ENCODE results near the gene EHBP1L1.
"Not testable (repeated sequence)": the region's sequence is repeated elsewhere in the genome, so short reads cannot be mapped to it uniquely, and the experiment has no call there.

Gene EHBP1L1

DNA sequence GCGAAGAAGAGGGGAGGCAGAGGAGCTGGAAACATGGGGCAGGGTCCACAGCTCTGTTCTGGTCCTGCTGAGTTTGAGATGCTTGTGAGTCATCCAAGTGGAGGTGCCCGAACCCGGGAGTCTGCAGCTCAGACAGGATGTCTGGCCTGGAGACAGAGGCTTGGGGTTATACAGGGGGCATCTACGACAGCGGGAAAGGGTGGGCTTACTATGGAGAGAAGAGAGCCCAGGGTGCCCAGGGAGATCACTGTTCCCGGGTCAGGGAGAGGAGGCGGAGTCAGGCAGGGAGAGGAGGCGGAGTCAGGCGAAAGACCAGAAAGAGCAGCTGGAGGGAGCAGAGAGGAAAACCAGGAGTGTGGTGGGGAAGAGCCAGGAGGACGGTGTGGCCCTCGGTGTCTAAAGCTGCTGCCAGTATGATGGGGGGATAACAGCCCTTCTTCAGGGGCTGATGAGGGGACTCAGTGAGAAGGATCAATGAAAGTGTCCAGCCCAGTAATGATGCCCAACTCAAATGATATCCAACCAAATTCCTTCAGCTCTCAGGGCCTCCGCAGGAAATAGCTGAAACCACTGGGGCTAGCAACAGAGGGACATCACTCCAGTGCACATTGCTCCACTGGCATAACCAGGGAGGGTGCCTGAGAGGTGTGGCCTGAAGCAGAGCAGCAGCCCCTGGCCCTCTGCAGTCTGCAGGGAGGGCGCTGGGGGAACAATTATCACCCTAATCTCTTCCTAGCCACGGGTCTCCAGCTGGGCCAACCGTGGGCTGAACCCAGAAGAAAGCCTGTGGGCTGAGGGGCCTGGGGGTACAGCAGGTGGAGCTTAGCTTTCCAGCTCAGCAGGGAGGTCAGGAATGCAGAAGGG lies 15.1 kb upstream of the EHBP1L1 start:
- peak; percentile 31 for DNase-seq

DNA sequence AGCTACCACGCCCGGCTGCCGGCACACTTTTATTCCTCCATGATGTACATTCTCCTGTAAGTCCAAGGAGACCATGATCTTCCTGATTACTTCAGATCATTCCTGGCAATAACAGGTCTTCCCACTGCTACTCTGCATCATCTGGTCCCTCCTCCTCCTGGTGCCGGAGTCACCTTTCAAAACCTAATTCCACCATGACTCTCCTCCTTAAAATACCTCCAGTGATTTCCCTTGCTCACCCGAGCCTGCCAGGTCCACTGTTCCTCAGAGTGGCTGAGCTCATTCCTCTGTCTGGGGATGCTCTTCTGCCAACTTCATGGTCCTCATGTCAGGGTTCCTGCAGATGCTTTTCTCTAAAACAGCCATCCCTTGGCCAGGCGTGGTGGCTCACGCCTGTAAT lies 13.8 kb upstream of the EHBP1L1 start:
- DNase-seq: no peak

DNA sequence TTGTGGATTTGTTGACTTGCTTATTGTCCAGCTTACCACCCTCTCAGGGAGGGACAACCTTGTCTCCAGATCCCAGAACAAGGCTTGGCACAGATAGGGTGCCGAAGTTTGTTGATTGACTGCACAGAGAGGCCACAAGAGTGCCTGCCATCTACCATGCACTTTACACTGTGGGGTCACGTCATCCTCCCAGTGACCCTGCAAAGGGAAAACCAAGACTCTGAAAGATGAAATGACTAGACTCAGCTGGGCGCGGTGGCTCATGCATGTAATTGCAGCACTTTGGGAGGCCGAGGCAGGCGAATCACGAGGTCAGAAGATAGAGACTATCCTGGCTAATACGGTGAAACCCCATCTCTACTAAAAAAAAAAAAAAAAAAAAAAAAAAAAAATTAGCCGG lies 13.1 kb upstream of the EHBP1L1 start:
- DNase-seq: no peak

DNA sequence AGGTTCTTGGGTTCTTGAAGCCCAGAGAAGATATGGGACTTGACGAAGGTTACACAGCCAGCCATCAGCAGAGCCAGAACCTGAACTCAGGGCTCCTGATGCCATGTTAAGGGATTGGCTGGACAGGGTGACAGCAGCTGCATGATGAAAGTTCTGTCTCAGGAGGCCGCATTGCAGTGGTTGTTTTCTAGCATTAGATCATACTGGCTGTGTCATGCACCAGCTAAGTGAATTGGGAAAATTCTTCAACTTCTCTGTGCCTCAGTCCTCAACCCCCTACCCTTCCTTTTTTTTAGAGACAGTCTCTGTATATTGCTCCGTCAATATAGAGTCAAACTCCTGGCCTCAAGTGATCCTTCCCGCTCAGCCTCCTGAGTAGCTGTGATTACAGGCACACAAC lies 12.3 kb upstream of the EHBP1L1 start:
- DNase-seq: no peak

DNA sequence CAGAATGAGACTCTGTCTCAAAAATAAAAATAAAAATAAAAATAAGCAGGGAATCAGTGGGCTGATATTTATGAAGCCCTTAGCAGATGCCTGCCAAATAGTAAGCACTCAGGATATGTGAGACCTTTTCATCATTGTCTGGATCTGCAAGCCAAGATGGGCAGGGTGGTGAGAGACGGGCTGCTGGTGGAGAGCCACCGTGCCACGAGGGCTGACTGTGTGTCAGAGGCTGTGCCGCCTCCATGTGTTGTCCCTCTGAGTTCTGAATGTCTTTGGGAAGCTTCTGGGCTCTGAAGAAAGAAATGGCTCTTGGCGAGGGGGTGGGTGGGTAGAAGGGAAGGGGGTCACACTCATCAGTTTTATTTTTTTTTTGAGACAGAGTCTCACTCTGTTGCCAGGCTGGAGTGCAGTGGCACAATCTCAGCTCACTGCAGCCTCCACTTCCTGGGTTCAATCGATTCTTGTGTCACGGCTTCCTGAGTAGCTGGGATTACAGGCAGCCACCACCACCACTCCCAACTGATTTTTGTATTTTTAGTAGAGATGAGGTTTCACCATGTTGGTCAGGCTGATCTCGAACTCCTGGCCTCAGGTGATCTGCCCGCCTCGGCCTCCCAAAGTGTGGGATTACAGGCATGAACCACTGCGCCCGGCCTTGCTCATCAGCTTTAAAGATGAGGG lies 10.8 kb upstream of the EHBP1L1 start:
- not testable (repeated sequence) for DNase-seq

DNA sequence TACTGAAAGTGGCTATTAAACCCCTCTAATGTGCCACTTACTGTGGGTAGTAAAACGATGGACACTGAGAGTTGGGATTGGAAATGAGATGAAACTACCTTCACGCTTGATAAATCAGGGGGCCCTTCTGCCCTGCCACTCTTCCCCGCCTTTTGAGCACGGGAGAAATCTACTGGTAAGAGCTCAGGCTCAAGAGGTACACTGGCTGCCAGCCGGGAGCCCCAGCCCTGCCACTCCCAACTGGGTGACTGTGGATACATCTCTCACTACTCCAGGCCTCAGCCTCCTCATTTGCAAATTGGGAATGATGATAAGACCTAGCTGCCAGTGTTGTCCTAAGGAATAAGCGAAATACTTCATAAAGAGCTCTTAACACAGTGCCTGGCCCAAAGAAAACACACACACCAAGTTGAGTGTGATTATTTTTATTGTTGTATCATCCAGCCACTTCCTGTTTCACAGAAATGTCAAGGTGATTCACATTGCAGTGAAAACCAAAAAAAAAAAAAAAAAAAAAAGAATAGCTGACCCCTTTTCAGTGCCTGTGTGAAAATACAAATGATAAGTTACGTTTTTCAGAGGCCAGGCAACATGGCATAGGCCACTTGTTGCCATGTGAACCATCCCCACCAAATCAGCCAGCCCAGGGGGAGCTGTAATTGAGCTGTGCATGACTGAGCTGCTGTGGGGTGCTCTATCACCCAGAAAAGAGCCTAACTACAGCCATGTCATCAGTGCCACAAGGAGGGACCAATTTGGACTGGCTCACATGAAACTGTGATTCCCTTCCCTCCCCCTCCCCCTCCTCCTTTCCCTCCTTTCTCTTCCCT lies 10.0 kb upstream of the EHBP1L1 start:
- no peak for DNase-seq

DNA sequence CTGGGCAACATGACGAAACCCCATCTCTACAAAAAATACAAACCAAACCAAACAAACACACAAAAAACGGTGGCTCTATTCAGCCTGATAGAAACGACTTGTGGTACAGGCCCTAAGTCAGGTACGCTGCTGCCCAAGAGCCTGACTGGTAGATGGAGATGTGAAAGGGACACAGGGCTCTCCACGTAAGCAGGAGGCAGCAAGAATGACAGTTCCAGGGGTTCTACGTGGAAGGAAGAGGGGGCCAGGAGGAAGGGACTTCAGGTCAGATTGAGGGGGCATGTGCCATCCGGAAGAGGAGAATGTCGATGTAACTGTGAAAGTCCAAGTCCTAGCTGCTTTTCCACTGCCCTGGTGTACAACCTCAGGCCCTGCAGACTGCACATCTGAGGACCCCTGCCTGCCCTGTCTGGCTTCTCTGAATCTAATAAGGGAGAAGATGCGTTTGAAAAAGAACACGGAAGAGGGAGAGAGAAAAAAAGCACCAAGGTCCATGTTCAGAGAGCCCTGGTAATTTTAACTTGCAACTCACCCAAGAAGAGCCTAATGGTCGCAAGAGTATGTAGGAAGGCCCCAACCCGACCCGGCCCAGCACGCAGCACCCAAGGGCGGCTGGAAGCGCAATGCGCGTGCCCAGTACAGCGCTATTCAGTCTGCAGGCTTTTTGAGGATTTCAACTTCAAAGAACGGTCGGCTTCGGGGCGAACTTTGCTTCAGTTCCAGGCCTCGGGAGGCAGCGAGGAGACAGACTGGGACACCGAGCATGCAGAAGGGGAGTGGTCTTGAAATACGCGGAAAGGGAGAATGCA lies 6.5 kb upstream of the EHBP1L1 start:
- DNase-seq: no peak

DNA sequence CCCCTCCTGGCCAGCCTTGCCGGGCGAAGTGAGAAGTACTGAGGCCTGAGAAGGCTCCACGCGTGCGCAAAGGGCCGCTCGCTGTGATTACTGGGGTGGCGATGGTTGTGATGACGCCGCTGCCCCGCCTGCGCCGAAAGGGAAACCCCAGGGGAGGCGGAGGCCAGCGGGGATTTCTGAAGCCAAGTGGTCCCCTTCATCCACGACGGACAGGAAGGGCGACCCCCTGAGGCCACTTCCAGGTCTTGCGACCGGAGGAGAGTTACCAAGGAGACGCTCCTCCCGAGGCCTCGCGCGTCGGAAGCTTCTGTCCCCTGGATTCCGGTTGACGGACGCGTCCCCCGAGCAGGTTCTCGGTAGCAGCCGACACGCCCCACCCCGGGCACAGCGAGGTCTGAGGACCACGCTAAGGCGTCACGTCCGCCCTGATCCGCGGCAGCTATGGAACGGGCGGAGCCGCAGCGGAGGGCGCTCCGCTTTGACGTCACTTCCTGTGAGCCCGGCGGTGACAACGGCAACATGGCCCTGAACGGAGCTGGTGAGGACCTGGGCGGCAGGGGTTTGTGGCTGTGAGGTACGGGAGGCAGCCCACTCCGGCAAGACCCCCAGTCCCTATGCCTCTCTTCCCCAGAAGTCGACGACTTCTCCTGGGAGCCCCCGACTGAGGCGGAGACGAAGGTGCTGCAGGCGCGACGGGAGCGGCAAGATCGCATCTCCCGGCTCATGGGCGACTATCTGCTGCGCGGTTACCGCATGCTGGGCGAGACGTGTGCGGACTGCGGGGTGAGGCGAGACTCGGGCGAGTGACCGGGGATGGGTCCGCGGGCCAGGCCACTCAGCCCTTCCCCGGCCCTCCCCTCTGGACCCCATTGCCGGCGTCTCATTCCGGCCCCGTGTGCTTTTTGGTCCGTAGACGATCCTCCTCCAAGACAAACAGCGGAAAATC lies 5.6 kb upstream of the EHBP1L1 start, which contains the start of gene ZNRD2:
Gene ZNRD2 (plus strand): TSS at position 505 of the 946 bp plus-strand sequence. CDS start 15 bp downstream, at position 520.
- peak; percentile 89 for DNase-seq

DNA sequence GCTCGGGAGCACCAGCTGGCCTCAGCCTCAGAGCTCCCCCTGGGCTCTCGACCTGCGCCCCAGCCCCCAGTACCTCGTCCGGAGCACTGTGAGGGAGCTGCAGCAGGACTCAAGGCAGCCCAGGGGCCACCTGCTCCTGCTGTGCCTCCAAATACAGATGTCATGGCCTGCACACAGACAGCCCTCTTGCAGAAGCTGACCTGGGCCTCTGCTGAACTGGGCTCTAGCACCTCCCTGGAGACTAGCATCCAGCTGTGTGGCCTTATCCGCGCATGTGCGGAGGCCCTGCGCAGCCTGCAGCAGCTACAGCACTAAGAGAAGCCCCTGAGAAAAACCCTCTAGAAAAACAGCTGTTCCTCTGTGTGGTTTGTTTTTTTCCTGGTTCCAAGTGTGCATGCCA lies 4.4 kb upstream of the EHBP1L1 start:
- DNase-seq: no peak

DNA sequence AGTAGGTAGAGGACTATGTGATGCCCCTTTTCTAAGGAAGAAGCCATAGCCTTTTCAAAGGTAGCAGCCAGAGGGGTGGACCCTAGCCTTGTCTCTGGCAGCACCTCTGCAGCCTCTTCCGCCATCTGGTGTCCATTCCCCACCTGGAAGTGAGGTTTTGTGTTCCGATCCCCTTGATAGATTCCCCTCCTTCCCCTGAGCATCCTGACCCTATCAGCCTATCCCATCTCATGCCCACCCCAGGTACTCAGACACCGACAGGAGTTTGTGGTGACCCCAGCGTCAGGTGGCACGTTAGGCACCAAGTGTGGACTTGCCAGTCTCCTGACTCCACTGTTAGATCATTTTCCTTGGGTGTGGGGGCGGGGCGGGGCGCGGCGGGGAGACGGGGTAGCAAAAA lies 3.9 kb upstream of the EHBP1L1 start:
- peak; percentile 44 for DNase-seq

DNA sequence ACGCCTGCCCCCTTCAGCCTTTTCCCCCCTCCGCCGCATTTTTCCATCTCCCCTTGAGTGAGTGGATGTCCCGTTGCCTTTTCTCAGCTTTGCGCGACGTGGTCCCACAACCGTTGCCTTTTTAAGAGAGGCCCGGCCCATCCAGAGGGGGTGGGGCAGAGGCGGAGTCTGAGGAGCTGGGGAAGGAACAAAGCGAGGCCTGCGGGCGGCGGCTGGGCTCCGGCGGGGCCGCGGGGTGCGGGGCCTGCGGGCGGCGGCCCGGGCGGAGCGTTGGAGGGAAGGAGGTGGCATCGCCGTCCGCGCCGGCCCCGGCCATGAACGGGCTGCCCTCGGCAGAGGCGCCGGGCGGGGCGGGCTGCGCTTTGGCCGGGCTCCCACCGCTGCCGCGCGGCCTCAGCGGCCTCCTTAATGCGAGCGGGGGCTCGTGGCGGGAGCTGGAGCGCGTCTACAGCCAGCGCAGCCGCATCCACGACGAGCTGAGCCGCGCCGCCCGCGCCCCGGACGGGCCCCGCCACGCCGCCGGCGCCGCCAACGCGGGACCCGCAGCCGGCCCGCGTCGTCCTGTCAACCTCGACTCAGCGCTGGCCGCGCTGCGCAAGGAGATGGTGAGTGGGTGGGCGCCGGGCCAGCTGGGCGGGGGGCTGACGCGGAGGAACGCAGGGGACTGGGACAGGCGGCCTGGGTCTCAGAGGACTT lies 3.3 kb upstream of the EHBP1L1 start, which contains the start of gene FAM89B:
Gene FAM89B (plus strand): TSS at position 183 of the 696 bp plus-strand sequence. CDS start 132 bp downstream, at position 315.
- DNase-seq: peak; percentile 36

DNA sequence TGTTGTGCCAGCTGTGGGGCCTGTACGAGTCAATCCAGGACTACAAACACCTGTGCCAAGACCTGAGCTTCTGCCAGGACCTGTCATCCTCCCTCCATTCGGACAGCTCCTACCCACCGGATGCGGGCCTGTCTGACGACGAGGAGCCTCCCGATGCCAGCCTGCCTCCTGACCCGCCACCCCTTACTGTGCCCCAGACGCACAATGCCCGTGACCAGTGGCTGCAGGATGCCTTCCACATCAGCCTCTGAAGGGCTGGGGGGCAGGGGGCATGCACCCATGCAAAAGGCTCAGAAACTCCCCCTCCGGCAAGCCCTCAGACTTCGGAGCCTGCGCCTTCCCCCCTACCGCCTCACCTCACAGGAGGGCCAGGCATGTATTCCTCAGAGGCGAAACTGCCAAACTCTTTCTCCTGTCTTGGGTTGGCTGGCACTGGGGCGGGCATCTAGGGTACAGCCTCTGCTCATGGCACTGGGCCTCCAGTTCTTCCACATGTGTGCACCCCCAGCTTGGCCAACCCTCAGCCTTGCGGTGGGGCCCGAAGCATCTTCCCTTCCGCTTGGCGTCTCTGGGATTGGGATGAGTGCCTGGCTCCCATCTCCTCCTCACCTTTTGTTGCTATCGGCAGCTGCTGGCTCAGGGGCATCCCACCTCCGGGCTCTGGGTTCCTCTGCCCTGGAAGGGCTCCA lies 2.3 kb upstream of the EHBP1L1 start:
- no peak for DNase-seq

DNA sequence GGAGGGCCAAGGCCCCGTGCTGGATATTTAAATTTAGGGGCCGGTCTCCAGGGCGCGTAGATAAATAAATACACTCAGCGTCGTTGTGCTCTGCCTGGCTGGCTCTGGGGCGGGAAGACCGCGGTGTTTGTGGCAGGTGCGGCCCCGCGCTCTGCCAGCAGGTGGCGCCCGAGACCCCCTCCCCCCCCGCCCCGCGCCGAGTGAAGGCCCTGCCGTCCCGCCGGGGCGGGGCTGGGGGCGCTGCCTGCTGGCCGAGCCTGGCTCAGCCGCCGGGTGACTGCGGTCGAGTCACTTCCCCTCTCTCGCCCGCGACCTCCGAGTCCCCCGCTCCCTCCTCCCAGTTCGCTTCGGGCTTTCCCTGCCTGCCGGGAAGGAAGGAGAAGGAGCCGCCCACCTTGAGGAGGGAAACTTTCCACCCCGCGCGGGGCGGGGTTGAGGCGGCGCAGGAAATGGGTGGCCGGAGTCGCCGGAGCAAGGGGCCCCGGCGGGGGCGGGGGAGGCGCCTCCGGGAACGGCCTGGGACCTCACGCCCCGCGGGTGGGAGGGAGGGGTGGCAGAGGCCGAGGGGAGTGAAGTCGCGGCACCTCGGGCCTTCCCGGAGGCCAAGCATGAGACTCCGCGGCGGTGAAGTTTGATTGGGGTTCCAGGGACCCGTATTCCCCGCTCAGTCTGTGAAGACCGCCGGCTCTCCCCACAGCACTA lies 1.6 kb upstream of the EHBP1L1 start:
- peak; percentile 64 for DNase-seq

DNA sequence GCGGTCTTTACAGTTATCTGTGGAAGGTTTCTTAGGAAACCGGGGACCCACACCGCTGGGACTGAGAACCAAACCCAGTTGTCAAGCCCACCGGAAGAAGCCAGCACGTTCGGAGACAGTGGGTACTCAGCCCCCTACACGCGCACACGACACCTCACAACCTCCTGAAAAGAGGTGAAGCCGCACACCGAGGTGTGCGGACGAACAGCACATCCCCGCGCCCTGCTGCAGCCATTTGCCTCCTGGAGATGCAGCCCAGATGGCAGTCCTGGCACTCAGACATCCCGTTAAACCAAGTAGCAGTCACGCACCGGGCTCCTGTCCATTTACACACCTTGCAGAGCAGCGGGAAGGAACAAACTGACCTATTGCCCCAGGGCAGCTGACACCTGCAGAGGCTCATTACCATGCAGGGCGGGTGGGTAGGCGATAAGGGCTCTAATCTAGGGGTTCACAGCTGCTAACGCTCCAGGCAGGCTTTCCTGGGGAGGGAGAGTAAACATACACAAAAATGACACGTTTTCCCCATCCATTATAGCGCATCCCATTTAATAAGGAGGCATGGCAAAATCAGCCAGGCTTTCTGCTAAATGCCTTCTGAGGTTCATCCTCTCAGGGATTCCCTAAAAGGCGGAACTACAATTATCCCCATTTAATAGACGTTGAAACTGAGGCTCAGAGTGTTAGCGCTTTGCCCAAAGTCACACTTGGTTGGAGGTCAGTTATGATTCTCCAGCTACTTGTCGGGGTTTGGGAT lies 864 bp upstream of the EHBP1L1 start:
- DNase-seq: no peak

DNA sequence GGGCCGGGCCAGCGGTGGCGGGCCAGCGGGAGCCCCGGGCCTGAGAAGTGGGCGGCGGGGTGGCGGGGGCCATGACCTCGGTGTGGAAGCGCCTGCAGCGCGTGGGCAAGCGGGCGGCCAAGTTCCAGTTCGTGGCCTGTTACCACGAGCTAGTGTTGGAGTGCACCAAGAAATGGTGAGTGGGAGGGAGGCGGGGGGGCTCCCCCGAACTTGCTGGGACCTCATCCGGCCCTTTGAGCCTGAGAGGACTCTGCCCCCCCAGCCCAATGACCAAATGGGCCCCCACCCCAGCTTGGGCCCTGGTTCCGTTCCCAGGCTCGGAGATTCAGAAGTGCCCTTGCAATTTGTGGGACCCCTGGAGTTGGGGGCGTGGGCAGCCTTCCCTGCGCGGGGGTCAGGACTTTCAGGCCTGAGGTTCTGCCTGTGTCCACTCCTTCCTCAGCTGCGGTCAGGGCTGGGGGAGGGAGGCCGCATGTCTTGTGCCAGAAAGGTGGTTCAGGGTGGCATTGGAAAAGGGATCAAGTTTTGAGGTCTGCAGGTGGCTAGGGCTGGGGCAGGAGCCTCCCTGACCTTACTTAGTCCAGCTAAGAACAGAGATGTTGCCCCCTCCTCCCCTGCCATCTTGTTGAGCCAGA lies 496 bp downstream of the EHBP1L1 start:
- no peak for DNase-seq

DNA sequence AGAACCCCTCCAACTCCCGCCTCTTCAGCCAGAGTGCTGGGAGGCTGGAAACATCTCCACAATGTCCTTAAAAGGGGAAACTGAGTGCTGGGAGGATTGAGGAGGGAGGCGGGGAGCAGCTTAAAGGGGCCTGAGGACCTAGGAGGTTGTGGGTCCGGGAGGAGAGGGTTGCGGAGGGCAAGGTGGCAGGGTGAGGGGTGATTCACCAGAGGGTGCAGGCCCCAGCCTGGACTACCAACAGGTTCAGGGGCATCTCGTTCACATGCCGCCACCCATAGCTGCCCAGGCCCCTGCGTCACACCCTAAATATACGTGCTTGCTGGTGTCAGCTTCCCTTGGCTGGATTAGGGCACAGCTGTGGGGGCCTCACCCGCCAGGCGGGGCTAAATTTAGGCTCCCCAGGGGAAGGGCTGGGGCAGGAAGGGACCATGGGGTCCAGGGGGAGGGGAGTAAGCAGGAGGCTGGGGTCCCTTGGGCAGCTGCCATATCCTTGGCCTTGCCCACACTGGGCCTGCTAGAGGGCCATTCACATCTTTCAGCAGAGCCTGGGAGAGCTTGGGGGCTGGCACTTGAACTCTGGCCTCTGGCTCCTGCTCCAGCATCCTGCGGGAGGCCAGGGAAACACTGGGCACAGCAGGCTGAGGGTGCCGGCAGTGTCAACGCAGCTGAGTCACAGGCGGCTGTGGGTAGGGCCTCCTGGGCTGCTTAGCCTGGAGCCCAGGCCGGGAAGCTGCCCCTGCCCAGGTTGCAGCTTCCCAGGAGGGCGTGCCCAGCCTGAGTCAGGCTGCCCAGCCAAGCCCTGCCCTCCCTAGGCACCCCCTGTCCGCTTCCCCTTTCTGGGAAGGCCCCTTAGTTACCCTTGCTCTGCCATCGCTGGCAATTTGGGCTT lies 1.3 kb downstream of the EHBP1L1 start:
- no peak for DNase-seq

DNA sequence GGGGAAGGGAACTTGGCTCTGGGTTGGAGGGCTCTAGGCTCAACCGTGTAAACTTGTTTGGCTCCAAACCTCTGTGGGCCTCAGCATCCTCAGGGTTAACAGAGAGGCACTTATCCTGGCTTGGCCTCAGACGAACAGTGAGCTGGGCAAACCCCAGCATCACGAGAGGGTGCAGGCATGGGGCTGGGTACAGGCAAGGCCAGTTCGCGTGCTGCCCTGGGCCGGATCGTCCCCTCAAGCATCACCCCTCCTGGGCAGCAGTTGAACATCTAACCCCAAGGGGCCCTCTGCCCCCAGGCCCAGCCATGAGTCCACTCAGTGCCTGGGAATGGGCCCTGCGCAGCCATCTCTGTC lies 1.9 kb downstream of the EHBP1L1 start:
- no peak for DNase-seq

Measured in NCI-H2029 treated with DMSO at 0.1 percent for 48 hours (cell line).